NCI-H146 treated with DMSO at 0.1 percent for 48 hours (cell line): ENCODE measurements around the gene CAMK4.

Experiments used
- DNase-seq: peaks from one replicate; lab custom pipeline; 2025; ENCODE audit not compliant: unreplicated experiment; lab: John Stamatoyannopoulos, UW

Gene CAMK4

DNA sequence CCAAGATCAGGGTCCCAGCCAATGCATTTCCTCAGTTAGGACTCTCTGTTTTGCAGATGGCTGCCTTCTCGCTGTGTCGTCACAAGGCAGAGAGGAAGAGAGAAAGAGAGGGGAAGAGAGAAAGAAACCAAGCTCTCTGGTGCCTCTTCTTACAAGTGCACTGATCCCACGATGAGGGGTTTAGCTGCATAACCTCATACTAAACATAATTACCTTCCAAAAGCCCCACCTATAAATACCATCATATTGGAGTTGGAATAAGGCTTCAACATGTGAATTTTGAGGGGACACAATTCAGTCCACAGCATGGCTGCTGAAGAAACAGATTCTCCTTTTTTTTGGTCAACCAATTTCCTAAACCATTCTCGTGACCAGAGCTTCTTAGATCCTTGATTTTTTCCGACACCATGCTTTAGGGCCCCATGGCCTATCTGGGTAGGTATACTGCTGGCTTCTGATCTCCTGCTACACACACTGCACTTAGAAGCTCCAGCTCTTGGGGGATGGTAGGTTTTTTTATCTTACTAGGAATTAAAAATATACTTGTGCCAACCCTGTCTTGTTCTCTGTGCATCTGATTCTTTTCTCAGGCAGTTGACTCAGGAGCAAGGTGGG, 5.1 kb downstream of the CAMK4 start:
- DNase-seq = no peak

DNA sequence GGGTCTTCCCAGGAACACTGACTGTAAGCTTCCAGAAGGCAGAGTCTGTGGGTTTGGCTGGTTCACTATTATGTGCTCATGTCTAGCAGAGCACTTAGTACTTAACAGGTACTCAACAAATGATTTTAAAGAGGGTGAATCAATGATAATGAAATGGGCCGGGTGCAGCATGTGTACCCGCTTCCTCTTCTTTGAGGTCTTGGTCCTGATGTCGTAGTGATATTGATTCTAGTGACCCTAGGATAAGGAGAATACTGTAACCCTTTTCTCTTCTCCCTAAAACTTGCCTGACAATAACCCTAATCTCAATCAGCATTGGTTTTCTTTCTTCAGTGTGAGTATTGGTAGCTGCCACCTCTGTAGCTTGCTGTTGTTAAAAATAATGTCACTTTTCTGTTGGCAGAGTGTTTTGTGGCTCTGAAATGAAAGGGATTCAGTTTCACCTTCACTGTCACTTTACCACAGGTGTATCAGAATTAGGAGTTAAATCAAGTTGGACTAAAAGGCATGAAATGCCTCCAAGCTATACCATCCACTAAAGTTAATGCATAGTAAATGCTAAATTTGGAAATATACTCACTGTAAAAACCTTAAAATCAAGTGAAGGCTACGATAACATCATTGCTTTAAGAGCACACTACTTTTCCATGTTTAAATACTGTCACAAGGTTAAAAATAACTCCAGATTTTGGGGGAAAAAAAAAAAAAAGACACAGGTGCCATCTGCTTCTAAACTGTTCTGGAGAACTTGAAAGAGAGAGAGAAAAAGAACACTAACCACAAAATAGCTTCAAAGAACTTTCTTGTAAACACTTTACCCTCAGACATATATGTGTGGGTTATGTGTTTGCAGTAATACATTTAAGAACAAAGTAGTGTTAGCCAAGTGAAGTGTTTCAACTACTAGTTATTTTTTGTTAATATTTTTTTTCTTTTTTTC, 6.0 kb downstream of the CAMK4 start:
- no peak for DNase-seq

DNA sequence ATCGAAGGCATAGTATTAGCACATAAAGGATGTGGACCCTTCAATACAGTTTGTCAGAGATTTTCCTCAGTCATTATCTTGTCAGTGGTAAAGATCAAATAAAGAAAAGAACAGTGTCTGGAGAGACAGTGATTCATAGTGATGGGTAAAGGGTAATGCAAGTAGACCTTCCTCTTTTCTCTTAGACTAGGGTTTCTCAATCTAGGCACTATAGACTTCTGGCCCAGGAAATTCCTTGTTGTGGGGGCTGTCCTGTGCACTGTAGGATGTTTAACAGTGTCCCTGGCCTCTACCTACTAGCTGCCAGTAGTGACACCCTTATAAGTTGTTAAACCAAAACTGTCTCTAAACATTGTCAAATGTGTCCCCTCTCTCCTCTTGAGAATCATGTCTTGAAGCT, 6.9 kb downstream of the CAMK4 start:
- DNase-seq = no peak

DNA sequence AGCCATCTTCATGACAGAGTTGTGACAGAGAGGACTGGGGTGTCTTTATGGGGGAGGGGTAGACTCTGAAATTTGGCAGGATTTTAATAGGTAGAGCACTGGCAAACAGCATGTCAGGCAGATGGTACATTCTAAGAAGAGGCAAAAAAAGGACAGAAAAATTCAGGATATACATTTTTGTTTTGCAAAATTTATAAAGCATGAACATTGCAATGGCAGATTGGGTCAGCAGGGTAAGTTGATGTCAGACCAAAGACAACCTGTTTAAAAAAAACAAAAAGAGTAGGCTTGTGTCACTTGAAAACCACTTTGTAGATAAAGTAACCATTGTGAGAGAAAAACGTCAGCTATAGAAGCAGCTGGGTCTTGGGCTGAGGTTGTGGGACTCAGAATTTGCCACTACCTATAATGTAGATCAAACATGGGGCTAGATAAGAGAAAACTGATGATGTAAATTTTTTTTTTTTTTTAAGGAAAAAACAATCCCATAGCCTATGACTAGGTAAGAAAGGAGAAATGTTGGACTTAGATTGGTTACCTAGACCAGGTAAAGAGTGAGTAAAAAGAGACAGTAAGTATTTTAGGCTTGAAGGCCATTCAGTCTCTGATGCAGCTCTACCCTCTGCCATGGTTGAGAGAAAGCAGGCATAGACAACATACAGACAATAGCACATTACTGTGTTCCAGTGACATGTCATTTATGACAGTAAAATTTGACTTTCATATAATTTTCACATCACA, 8.3 kb downstream of the CAMK4 start:
- DNase-seq = no peak

DNA sequence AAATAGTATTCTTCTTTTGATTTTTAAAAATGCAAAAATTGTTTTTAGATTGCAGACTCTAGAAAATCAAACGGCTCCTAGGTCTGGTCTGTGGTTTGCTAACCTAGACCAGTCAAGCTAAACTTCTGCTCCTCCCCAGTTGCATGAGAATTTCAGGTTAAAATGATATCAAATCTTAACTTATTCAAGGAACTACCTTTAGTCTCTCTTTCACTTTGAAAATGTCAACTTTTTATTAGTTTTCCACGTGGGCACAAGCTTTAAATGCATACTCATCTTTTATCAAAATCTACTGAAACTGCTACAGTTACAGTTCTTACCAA, 8.8 kb downstream of the CAMK4 start:
- no peak for DNase-seq

DNA sequence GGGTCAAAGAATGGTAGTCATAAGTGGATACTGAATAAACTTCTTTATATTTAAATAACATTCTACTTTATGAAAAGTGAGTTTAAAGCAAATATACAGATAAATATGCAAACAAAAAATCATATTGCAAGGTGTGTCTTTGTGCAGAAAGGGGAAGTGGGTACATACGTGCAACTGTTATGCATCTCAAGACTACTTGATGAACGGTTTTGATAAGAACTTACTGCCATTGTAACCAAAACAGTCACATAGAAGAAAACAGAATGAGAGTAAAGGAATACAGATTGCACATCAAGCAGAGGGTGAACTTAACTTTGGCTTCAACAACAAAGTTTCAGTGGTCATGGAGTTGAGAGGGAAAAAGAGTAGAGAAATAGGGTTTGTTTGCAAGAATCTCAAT, 9.9 kb downstream of the CAMK4 start:
- DNase-seq = no peak

DNA sequence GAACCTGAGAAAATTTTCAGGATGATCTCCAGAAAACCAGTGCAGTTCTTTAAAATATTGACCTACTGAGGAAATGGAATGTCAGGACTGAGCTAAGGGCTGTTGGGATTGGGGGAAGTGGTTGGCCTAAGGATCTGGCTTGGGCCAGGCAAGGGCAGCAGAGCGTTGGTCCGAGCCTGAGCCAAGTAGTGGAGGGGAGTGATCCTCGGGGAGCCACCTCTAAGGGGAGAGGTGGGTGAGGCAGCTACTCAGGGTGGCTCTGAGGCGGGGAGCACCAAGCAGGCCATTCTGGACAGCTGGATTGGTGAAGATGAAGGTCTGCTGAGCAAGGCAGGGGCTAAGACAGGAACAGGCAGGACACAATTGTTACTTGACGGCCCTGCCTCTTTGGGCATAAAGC, 11.5 kb downstream of the CAMK4 start:
- DNase-seq = no peak

DNA sequence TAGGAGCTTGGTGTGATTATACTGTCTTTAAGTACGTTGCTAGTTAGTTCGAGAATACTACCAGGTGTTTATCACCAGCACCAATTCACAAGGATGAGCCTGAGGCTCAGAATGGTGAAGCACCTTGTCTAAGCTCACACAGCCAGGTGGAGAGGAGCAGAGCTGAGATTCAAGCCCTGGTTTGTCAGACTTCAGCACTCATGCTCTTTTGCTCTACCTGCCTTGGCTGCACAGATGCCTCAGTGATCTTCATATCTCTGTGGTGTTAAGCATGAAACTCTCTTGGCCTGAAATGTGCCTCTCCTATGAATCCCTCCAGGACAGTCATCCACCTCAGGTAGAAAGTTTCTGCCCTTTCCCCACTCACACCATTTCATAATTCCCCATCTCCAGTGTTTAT, 12.2 kb downstream of the CAMK4 start:
- DNase-seq = no peak

DNA sequence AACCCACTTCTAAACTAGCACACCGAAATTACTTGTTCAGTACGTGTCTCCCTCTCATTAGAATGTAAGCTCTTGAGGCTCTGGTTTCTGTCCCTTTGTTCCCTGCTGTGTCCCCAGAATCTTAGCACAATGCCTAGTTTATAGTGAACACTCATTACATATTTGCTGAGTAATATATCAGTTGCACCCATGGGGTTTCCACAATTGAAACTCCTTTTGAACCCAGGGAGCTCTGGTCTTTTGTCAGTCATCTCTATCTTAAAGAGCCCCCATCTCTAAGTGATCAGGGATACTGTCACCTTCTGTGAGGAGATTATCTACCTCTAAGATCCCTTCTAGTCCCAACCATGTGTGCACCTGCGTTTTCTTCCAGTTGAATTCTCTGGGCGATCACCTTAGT, 12.8 kb downstream of the CAMK4 start:
- peak; percentile 6 for DNase-seq

DNA sequence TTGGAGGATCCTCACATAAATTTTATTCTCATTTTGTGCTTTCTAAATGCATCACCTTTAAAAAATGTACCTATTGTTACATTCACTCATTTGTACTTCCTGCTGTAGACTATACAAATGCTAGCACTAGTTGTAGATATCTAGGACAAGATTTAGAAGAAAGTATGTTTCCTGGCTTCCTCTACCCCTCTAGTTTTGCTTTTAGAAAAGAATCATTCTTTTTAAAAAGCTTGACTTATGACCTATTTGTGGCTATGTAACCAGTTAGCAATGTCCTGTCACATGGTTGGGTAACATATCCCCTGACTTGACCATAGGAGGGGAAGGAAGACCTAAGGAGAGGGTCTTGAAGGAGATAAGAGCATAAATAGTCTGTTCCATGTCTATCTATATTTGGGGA, 13.3 kb downstream of the CAMK4 start:
- no peak for DNase-seq

DNA sequence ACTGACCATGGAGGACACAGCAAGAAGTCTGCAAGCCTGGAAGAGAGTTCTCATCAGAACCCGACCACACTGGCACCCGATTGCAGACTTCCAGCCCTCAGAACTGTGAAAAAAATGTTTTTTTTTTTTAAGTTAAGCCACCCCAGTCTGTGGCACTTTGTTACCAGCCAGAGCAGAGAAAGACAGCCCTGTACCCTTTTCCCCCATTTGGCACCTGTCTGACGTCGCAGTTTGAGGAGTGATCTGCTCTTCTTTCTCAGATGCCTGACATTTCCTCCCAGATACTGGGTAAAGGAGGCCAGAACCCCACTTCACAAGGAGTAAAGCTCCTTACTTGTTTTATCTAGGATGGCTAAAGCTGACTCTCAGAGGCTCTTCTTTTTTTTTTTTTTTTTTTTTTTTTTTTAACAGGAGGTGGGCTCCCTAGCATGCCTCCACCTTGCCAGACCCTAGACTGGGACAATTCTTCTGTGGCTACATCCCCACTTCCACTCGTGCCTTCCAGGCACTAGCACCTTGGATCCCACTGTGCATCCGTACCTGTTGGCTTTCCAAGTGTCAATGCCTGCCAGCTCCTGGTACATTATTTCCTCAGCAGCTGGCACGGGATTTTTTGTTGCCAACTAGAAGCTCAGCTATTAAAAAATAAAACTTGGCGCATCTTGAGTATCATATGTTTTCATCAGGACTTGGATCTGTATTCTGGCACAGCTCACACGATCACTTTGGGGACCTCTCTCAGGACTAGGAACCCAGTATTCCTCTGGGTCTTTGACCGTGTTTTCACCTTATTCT, 14.4 kb downstream of the CAMK4 start:
- DNase-seq = no peak

DNA sequence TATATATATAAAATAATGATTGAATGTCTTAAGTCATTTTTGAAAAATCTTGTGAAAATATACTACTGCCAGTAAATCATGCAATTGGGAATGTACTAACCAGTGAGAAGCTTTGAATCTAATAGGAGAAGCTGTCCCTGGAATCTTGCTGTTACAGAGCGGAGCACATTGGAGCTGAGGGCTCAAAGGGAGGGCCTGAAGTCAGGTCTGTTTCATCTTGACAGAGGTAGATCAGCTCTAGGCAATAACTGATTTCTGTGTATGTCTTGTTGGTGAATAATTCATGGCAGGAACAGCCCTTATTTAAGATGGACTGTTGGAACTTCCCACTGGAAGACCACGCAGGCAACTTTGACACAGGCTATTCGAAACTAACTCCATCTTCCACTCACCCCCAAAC, 17.5 kb downstream of the CAMK4 start:
- DNase-seq = no peak

DNA sequence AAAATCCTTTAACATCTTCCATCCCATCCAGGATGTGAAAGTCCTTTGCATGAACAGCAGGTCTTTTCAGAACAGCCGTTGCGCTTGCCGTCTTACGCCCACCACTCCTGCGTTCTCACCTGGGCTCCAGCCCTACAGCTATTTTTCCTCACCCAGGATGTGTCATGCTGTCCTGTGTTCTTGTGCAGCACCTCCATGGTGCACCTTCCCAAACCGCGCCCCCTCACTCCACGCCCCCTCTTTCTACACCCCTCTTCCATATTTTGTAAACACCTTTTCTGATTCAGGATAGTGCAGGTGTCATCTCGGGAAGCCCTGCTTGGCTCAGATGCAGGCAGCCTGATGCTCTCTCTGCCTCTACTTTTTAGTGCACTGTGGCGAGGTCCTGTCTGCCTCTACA, 18.4 kb downstream of the CAMK4 start:
- DNase-seq = no peak

DNA sequence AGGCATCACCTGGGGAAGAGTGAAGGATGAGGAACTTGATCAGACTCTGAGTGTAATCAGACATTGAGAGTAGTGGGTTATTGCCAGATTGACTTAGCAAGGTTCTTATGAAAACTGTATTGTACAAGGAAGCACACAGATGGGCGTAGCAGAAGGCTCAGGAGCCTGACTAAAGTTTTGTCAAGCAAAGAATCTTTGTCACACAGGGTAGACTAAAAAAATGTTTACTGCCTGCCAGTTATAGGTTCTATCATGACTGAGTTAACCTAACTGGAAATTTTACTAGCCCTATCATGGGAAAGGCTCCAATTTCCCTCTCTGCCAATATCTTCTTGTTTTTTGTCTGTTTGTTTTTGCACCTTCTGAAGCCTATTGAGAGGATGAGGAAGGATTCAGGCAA, 19.1 kb downstream of the CAMK4 start:
- no peak for DNase-seq

DNA sequence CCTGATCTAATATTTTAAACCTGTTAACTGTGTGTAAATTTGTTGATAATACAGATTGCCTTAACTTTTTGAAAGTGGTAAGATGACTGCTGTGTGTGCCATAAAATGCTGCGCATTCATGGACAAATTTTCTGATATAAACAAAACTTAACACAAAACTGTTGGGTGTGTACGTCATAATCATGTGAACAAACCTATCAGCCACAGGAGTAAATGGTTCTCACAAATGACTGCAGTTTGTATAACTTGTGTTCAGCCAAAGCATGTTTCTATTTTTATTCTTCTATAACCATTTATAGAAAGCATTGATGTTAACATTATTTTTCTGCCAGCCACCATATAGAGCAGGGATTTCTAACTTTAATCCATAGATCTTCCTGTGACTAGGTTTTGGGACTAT, 21.5 kb downstream of the CAMK4 start:
- DNase-seq = no peak

DNA sequence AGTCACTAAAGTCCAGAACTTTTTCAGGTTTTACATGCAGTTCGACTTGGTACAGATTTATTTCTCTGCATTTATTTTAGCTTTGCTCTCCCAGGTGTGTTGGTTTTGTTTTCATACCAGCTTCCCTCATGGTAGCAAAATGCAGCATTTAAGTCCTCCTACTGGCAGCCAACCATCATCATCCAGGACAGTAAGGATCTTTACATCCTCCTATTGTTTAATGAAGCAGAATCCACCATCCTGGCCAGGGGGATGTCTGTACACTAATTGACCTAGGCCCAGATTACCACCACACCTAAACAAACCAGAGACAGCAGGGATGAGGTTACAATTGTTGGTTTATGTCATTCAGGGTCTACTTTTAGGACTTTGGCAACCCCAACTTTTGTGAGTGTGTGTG, 22.3 kb downstream of the CAMK4 start:
- no peak for DNase-seq

DNA sequence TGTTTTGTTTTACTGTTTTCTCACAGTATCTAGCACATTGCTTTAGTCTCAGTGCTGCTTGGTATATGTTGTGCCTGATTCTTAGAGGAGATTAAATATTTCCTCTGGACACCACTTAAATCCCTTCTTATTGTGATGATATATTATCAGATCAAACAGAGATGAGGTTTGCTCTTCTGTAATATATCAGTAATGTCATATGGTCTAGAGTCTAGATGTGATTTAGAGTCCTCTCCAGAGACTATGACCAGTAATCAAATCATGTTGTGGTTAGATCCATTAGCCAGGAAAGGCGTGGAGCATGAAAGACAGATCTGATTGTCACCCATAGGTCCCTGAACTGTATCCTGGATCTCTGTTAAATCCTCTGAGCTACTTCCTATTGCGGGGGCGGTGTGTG, 24.4 kb downstream of the CAMK4 start:
- DNase-seq = no peak

DNA sequence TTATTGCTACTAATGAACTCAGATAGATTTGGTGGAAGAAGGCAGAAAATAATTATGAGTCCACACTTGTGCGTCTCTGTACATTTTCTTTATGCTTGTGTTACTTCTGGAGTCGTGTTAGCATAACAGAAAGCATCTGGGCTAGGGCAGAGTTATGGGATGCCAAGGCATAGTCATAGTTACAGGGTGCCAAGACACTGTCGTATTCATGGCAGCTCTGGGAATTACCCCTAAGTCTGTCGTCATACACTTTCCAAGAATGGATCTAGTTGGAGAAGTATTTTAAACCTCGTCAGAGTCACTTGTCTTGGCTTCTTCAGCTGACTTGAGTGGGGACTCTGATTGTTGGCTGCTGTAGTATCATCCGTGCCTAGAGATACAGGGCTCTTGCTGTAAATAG, 27.7 kb downstream of the CAMK4 start:
- no peak for DNase-seq

DNA sequence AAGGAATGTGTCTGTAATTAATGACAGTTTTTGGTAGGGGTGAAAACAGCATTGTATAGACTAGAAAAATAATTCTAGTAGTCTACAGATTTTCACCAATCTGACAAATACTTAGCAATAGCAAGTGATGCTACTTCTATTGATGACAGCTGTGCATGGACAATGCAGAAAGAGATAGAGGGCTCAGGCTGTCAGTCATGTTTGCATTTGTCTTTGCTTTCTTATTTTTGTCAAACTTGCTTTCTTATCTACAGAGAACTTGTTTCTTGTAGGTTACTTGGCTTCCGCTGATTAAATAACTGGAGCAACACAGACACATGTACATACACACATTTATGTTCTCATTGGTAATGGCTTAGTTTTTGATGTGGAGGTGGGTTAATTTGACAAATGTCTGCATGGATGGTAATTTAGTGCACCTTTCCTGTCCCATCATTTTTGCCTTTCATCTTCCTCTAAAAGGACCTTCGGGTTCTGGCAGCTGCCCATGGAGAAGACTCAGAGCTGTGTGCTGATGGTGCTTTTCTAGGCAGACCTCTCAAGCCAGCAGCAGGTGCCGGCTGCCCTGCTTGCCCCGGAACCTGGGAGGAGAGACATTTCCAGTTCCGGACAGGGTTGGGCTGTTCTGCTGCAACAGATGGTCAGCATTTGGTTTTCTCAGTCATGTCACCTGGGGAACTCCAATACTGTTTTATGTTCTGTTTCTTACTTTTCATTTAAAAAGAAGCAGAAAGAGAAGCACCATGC, 28.8 kb downstream of the CAMK4 start:
- no peak for DNase-seq

DNA sequence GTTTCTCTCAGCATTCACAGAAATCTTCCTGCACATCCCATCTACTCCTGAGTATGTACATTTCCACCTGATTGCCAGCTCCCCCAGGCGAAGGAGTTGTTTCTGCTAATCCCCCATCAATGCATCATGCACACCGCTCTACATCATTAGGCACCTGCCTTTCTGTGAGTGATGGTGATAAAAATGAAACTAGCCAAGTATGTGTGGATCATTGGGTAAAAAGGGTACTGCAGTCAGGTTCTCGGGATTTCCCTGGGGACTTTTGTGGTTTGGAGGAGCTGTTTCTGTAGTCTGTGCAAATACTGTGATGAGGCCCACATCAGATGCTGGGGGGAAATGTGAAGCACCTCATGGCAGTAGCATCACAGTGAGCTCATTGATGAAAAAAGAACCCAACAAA, 30.4 kb downstream of the CAMK4 start:
- no peak for DNase-seq

DNA sequence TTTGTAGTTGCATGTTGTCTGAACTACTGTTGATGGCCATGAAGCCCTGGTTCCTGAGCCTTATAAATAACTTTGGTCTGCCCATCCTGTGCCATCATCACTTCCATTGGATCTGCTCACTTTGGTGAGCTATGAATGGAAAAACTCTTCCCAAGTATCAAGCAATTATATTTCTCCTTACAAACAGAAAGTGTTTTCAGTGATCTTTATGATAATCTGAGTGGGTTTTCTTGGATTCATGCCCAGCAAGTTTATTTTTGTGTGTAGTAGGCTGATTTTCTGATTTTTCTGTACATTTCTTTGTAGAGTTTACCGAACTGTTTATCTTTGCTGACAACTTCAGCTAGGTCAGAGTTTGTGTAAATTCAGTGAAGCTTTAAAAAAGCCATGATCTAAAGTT, 31.0 kb downstream of the CAMK4 start:
- DNase-seq = no peak
